ENCODE measurements around the gene CNN2. TPM values are rescaled to one million over a fixed set of nuclear protein-coding genes. Genes with fewer than 3 reads are reported as not detected.

Gene CNN2
- total RNA-seq, 4 donors from 2014 or later, result 69.9 to 122 (median 79.4) TPM

DNA sequence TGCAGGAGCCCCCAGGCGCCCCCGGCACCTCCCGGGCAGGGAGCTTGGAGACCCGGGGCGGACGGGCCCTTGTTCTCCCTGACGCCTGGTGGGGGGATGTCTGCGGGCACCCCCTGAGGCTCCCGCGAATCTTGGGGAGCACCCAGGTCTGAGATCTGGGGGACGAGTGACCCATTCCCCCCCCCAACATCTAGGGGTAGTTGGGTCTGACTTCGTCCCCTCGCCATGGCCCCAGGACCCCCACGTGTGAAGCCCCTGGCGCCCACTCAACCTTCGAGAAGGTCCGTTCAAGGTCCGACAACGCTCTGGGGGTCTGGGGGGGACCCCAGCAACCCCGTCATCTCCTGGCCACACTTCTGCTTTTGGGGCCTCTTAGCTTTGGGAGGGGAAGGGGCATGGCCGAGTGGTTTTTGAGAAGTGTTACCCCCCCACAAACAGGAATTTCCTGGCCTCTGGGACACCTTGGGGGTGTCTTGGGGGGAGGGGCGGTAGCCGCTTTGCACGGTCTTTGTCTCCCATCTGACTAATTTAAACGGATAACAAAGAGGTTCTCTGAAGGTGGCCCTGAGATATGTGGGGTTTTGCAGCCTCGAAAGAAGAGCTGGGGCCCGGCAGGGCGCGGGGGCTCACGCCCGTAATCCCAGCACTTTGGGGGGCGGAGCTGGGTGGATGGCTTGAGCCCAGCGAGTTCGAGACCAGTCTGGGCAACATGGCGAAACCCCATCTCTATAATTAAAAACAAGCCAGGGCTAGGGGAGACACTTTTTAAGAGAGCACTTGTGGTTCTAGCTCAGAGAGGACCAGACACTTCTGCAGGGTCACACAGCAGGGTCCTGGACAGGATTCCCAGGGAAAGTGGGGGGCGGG, 608 bp downstream of the CNN2 start:
- Histone ChIP-seq H3K27me3 (peaks cover 0 to 25% of the 10 kb centered on the region in 2 donors), H3K36me3 (peaks cover 0 to 5% (median 0%) of the 10 kb centered on the region in 3 donors), H3K4me1 (peaks cover 0 to 57% (median 11%) of the 10 kb centered on the region in 4 donors), H3K4me3 (peak overlapping the region; percentile 61 to 82 (median 72)), H3K9me3 (no peaks in the 10 kb centered on the region), H3K27ac (peak overlapping the region; percentile 84 to 95 (median 92))
- no peak for DNase-seq (ENCODE audit: low spot score in 2 of 2)
- TF ChIP-seq, protein P1, sequence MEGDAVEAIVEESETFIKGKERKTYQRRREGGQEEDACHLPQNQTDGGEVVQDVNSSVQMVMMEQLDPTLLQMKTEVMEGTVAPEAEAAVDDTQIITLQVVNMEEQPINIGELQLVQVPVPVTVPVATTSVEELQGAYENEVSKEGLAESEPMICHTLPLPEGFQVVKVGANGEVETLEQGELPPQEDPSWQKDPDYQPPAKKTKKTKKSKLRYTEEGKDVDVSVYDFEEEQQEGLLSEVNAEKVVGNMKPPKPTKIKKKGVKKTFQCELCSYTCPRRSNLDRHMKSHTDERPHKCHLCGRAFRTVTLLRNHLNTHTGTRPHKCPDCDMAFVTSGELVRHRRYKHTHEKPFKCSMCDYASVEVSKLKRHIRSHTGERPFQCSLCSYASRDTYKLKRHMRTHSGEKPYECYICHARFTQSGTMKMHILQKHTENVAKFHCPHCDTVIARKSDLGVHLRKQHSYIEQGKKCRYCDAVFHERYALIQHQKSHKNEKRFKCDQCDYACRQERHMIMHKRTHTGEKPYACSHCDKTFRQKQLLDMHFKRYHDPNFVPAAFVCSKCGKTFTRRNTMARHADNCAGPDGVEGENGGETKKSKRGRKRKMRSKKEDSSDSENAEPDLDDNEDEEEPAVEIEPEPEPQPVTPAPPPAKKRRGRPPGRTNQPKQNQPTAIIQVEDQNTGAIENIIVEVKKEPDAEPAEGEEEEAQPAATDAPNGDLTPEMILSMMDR (IDR thresholded peaks at IDR 0.05), result no peak
- TF ChIP-seq EP300 (IDR thresholded peaks at IDR 0.05) (no peak), POLR2A (IDR thresholded peaks at IDR 0.05) (no peak)
- WGBS, 2 donors, result 0 to 3% methylated on average over 8 to 26 of the region's 36 CpGs

DNA sequence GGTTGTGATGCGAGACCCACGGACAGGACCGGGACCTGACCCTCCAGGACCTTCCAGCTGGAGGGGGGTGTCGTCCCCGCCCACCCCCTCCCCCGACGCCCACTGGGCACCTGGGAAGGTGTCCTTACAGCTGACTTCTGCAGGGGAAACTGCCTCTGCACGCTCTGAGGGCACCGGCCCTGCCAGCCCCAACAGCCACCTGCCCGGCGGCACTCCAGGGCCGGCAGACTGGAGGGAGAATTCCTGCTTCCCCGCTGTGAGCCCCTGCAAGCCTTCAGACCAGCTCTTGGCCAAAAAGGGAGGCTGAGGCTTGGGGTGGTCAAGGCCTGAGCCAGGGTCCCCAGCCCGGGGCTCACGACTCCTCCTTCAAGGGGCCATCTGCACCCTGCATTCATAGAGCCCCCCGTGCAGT, 1.2 kb downstream of the CNN2 start:
- TF ChIP-seq, protein P1 (IDR thresholded peaks at IDR 0.05), result no peak
- TF ChIP-seq EP300 (IDR thresholded peaks at IDR 0.05), result no peak
- TF ChIP-seq POLR2A (IDR thresholded peaks at IDR 0.05), result no peak

DNA sequence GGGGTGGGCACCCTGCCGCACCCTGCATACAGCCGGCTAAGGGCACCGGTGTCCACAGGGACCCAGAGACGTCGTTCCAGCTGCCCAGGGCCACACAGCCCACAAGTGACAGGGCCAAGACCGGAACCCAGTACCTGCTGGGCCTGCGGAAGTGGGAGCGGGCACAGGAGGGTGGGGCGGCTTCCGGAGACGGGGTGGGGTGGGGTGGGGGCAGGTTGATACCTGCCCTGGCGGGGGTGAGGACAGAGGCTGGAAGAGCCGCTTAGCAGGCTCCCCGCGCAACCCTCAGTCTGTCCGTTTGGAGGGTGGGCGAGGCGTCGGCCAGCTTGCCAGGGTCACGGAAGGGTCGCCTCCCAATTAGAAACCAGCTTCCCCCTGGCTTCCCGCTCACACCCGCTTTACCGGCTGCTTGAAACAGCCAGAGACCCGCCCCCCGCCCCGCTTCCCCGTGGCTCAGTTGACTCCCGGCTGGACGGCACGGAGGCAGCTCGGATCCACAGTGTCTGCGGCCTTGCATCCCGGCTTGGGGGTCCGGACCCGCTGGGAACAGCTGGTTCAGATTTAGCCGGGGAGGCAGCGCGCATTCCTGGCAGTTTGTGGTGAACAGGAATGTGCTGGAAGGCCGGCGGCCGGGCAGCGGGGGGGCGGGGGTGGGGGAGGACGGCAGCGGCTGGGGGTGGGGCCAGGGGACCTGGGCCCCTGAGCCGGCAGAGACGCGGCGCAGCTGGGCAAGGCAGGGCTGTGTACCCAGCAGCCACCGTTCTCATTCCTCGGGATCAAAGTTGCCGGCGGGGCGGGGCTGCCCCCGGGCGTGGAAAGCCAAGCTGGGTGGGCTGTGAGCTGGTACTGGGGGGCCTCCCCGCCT, 1.9 kb downstream of the CNN2 start:
- Histone ChIP-seq H3K27me3 (peaks cover 0 to 25% of the 10 kb centered on the region in 2 donors), H3K9me3 (no peaks in the 10 kb centered on the region), H3K36me3 (peaks cover 0 to 18% (median 9%) of the 10 kb centered on the region in 3 donors), H3K27ac (peak overlapping the region; percentile 77 to 95 (median 89)), H3K4me3 (peak overlapping the region; percentile 61 to 82 (median 72)), H3K4me1 (peaks cover 0 to 44% (median 9%) of the 10 kb centered on the region in 4 donors)
- peak in 1 of 2 donors; percentile 27 for TF ChIP-seq EP300 (IDR thresholded peaks at IDR 0.05)
- peak in 1 of 2 donors; percentile 11 for TF ChIP-seq POLR2A (IDR thresholded peaks at IDR 0.05)
- TF ChIP-seq, protein P1 (IDR thresholded peaks at IDR 0.05), result no peak
- WGBS, 2 donors, result 2 to 5% methylated on average over 13 to 34 of the region's 58 CpGs
- DNase-seq (ENCODE audit: low spot score in 2 of 2), result no peak

More for the DNA sequence above, 1.2 kb downstream of the CNN2 start:
- 19% methylated on average over 11 of the region's 16 CpGs; no CpG with 5 or more reads in 1 of the 2 donors for WGBS, 2 donors
- peak overlapping the region; percentile 77 to 95 (median 89) for H3K27ac ChIP-seq
- H3K9me3 ChIP-seq, result no peaks in the 10 kb centered on the region
- peaks cover 0 to 25% of the 10 kb centered on the region in 2 donors for H3K27me3 ChIP-seq
- peak overlapping the region; percentile 61 to 82 (median 72) for H3K4me3 ChIP-seq
- H3K36me3 ChIP-seq, result peaks cover 0 to 11% (median 4%) of the 10 kb centered on the region in 3 donors
- DNase-seq (ENCODE audit: low spot score in 2 of 2), result no peak
- peaks cover 0 to 51% (median 9%) of the 10 kb centered on the region in 4 donors for H3K4me1 ChIP-seq

DNA sequence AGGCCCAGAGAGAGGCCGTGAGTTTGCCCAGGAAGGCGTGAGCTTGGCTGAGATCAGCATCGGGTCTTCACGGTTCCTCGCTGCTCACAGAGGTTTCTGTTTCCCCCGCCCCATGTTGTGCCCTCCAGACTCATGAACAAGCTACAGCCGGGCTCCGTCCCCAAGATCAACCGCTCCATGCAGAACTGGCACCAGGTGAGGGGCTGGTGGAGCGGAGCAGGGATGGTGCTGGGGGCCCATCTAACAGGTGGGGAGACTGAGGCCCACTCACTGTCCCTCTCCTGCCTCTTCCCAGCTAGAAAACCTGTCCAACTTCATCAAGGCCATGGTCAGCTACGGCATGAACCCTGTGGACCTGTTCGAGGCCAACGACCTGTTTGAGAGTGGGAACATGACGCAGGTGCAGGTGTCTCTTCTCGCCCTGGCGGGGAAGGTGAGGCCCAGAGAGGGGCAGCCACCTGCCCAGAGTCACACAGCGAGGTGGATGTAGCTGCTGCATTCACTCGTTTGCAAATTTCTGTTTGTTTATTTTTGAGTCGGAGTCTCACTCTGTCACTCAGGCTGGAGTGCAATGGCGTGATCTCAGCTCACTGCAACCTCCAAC, 6.0 kb downstream of the CNN2 start:
- peaks cover 0 to 8% of the 10 kb centered on the region in 2 donors for H3K27me3 ChIP-seq
- H3K4me1 ChIP-seq, result peaks cover 0 to 27% (median 7%) of the 10 kb centered on the region in 4 donors
- WGBS, 2 donors, result 80 to 86% methylated on average over 20 of the region's 20 CpGs
- DNase-seq (ENCODE audit: low spot score in 2 of 2), result no peak
- H3K9me3 ChIP-seq, result no peaks in the 10 kb centered on the region
- H3K27ac ChIP-seq, result no peak overlapping the region
- H3K4me3 ChIP-seq, result no peak overlapping the region
- no peak for TF ChIP-seq EP300 (IDR thresholded peaks at IDR 0.05)
- no peak for TF ChIP-seq POLR2A (IDR thresholded peaks at IDR 0.05)
- TF ChIP-seq, protein P1 (IDR thresholded peaks at IDR 0.05), result no peak
- H3K36me3 ChIP-seq, result peaks cover 0 to 43% (median 9%) of the 10 kb centered on the region in 3 donors
